ENCODE data around the gene CD79B.
"Not testable (repeated sequence)": the region's sequence is repeated elsewhere in the genome, so short reads cannot be mapped to it uniquely, and the experiment has no call there.

DNA sequence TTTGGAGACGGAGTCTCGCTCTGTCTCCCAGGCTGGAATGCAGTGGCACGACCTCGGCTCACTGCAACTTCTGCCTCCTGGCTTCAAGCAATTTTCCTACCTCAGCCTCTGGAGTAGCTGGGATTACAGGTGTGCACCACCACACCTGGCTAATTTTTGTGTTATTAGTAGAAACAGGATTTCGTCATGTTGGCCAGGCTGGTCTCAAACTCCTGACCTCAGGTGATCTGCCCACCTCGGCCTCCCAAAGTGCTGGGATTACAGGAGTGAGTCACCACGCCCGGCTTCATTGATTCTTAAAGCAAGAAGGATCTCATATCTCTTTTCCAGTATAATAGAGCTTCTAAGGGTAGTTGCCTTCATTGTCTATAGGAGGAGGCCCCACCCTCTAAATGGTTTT is 27.3 kb downstream of the CD79B start:
- TF ChIP-seq POLR2A (IDR thresholded peaks at IDR 0.05), result not testable (repeated sequence)
- TF ChIP-seq, protein P1, sequence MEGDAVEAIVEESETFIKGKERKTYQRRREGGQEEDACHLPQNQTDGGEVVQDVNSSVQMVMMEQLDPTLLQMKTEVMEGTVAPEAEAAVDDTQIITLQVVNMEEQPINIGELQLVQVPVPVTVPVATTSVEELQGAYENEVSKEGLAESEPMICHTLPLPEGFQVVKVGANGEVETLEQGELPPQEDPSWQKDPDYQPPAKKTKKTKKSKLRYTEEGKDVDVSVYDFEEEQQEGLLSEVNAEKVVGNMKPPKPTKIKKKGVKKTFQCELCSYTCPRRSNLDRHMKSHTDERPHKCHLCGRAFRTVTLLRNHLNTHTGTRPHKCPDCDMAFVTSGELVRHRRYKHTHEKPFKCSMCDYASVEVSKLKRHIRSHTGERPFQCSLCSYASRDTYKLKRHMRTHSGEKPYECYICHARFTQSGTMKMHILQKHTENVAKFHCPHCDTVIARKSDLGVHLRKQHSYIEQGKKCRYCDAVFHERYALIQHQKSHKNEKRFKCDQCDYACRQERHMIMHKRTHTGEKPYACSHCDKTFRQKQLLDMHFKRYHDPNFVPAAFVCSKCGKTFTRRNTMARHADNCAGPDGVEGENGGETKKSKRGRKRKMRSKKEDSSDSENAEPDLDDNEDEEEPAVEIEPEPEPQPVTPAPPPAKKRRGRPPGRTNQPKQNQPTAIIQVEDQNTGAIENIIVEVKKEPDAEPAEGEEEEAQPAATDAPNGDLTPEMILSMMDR (IDR thresholded peaks at IDR 0.05), result not testable (repeated sequence)
